ENCODE results near the gene MAGI2.

- TF ChIP-seq POLR2A (IDR thresholded peaks at IDR 0.05) (no peak), CTCF (IDR thresholded peaks at IDR 0.05) (no peak)
These were observed 1486.0 kb downstream of the MAGI2 start for GRCh38 chr7:77967429-77967828.

Measured in breast epithelium (tissue), 3 donors.